ENCODE measurements around the gene ARHGAP45.

GRCh38 chr19:1091544-1092175 lies 24.7 kb downstream of the ARHGAP45 start:
- no peak for TF ChIP-seq EZH2 (IDR thresholded peaks at IDR 0.05; ENCODE audit: borderline replicate concordance, low read length)
- TF ChIP-seq CTCF (IDR thresholded peaks at IDR 0.05; ENCODE audit: low read length), result no peak

Measured in OCI-LY1 (cell line).